Bronchial epithelial cell (primary cell): ENCODE data around the gene SAP30BP. TPM values are rescaled to one million over a fixed set of nuclear protein-coding genes. Genes with fewer than 3 reads are reported as not detected.
"Not testable (repeated sequence)": the region's sequence is repeated elsewhere in the genome, so short reads cannot be mapped to it uniquely, and the experiment has no call there.

Experiments used
- DNase-seq: peaks from one replicate; pipeline ENCODE4 v3.0.0-alpha.2; 2010; ENCODE audit warnings: low read depth
- FAIRE-seq: peaks from 2 replicates; lab custom pipeline; 2011; peaks lifted over from hg19 to GRCh38; lab: Jason Lieb, UNC
- H3K27me3 ChIP-seq: 2 replicates; pipeline ENCODE4 v1.5.1; 2011; ENCODE audit warnings: low read length; ENCODE audit not compliant: control insufficient read depth, insufficient read depth
- H3K36me3 ChIP-seq: 2 replicates; pipeline ENCODE4 v1.5.1; 2011; ENCODE audit warnings: low read length; ENCODE audit not compliant: control insufficient read depth, insufficient read depth
- H3K4me3 ChIP-seq: 2 replicates; pipeline ENCODE4 v1.5.1; 2011; ENCODE audit warnings: mild to moderate bottlenecking, low read depth, low read length, control low read depth
- CTCF ChIP-seq: IDR thresholded peaks from 2 replicates; pipeline ENCODE4 v1.5.1; 2011; ENCODE audit warnings: mild to moderate bottlenecking, moderate library complexity, low read length, control low read depth, inconsistent platforms; ENCODE audit not compliant: insufficient read depth, severe bottlenecking
- total RNA-seq: library from RNA; depleted of rRNA; stranded (reverse); fragments of >200 nt; gene quantifications from 2 replicates; pipeline ENCODE4 v1.2.1, GENCODE V29; 2014

SAP30BP gene
- total RNA-seq, 1 donor from 2014 or later = 58.4 TPM

GRCh38 chr17:75635610-75636202 lies 31.4 kb upstream of the SAP30BP start:
- TF ChIP-seq CTCF = no peak
- H3K4me3 ChIP-seq = no peak overlapping the region
- no peaks in the 10 kb centered on the region for H3K27me3 ChIP-seq
- FAIRE-seq = no peak
- no peak for DNase-seq
- H3K36me3 ChIP-seq = peaks cover 5% of the 10 kb centered on the region

- H3K27me3 ChIP-seq = no peaks in the 10 kb centered on the region
- DNase-seq (no peak), FAIRE-seq (no peak)
- peaks cover 2% of the 10 kb centered on the region for H3K36me3 ChIP-seq
- H3K4me3 ChIP-seq = no peak overlapping the region
- no peak for TF ChIP-seq CTCF
Measured at GRCh38 chr17:75636381-75637142, 30.6 kb upstream of the SAP30BP start.

GRCh38 chr17:75637143-75637538 lies 30.0 kb upstream of the SAP30BP start:
- TF ChIP-seq CTCF = no peak
- FAIRE-seq (no peak), DNase-seq (no peak)

GRCh38 chr17:75637551-75637950 lies 29.6 kb upstream of the SAP30BP start:
- no peak for FAIRE-seq

More at GRCh38 chr17:75637143-75637538, 30.0 kb upstream of the SAP30BP start:
- no peak overlapping the region for H3K4me3 ChIP-seq
- peaks cover 1% of the 10 kb centered on the region for H3K36me3 ChIP-seq
- H3K27me3 ChIP-seq = no peaks in the 10 kb centered on the region

GRCh38 chr17:75638039-75638438 lies 29.1 kb upstream of the SAP30BP start:
- H3K36me3 ChIP-seq, DNase-seq, FAIRE-seq, H3K4me3 ChIP-seq, H3K27me3 ChIP-seq: not testable (repeated sequence)

More at GRCh38 chr17:75637551-75637950, 29.6 kb upstream of the SAP30BP start:
- TF ChIP-seq CTCF = no peak
- Histone ChIP-seq H3K4me3 (no peak overlapping the region), H3K36me3 (peaks cover 1% of the 10 kb centered on the region), H3K27me3 (no peaks in the 10 kb centered on the region)
- DNase-seq = no peak

- H3K36me3 ChIP-seq = peaks cover 1% of the 10 kb centered on the region
- FAIRE-seq (peak; percentile 7), DNase-seq (no peak)
- H3K27me3 ChIP-seq = no peaks in the 10 kb centered on the region
- TF ChIP-seq CTCF = no peak
- no peak overlapping the region for H3K4me3 ChIP-seq
Measured at GRCh38 chr17:75638893-75639292, 28.2 kb upstream of the SAP30BP start.
